GM08714 (cell line): ENCODE measurements around the gene TNIK.

Experiments
- H3K4me3 ChIP-seq: fragments of 200-500 bp; sonication (Bioruptor generic); 2 replicates; pipeline ENCODE4 v1.5.1; 2014; ENCODE audit warnings: mild to moderate bottlenecking, low read length, inconsistent platforms
- ZNF274 ChIP-seq: IDR thresholded peaks from 2 replicates; pipeline ENCODE4 v1.6.1; 2012; ENCODE audit warnings: mild to moderate bottlenecking, low read depth, low read length

The TNIK gene

GRCh38 chr3:171101982-171102641 lies 358.1 kb downstream of the TNIK start:
- no peak overlapping the region for H3K4me3 ChIP-seq
- TF ChIP-seq ZNF274 = no peak

GRCh38 chr3:171099911-171100310 lies 360.3 kb downstream of the TNIK start:
- TF ChIP-seq ZNF274 = no peak
- H3K4me3 ChIP-seq = no peak overlapping the region

- TF ChIP-seq ZNF274 = no peak
- no peak overlapping the region for H3K4me3 ChIP-seq
Observed at GRCh38 chr3:171095063-171095462, 365.1 kb downstream of the TNIK start.

GRCh38 chr3:171094411-171094810 lies 365.8 kb downstream of the TNIK start:
- TF ChIP-seq ZNF274 = no peak
- H3K4me3 ChIP-seq = no peak overlapping the region

DNA sequence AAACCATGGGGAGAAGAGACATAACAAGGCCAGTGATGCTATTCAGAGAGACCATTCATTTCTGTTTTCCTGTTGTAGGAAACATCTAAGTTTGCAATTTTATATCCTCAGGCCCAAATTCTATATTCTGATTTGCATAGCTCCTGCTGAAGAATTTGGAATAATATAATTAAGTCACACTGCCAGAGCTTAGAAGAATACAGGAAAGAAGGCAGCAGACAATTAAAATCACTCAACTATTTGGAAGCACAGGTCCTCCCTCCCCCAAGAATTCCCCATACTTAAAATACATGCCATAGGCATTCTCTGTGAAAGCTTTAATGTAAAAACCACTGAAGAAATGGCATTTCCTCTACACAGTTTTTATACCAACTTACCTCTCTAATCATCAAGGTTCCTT lies 366.7 kb downstream of the TNIK start:
- TF ChIP-seq ZNF274 = no peak
- H3K4me3 ChIP-seq = no peak overlapping the region

GRCh38 chr3:171092467-171092911 lies 367.7 kb downstream of the TNIK start:
- no peak for TF ChIP-seq ZNF274

GRCh38 chr3:171090321-171090720 lies 369.9 kb downstream of the TNIK start:
- H3K4me3 ChIP-seq = no peak overlapping the region
- TF ChIP-seq ZNF274 = no peak

More at GRCh38 chr3:171092467-171092911, 367.7 kb downstream of the TNIK start:
- H3K4me3 ChIP-seq = no peak overlapping the region

DNA sequence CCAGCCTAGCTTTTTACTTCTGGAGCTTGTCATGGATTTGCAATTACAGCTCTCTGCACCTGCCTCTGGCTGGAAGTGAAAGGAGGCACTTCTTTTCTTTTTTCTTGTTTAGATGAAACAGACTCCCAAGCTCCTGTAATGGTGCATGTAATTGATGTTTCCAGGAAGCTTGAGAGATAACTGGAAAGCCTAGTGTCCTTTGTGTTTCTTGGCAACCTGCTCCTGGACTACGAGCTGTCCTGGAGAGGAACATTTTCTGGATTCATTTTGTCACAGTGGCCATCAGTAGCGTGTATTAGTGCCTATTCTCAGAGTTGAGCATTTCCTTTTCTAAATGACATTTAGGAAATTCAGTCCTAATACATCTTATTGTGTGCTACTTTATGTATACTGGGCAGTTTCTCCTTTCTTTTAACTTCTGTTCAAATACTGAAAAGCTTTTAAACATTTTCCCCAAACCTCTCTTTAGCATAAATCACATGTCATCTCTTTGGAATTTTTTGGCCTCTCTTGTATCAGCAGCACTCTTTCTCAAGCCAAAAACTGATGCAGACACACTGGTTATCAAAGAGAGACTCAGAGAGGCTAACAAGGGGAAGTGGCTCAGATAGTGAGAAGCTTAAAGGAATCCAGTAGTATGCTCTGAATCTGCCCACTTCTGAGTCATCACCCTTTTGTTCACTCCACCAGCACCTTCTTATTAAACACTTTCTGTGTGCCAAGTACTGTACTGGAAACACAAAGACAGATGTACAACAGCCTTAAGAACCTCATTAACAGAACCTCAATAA lies 371.0 kb downstream of the TNIK start:
- TF ChIP-seq ZNF274 = no peak
- H3K4me3 ChIP-seq = no peak overlapping the region

- TF ChIP-seq ZNF274 = no peak
- no peak overlapping the region for H3K4me3 ChIP-seq
Observed at GRCh38 chr3:171088496-171088895, 371.7 kb downstream of the TNIK start.

GRCh38 chr3:171086914-171087313 lies 373.3 kb downstream of the TNIK start:
- no peak for TF ChIP-seq ZNF274
- no peak overlapping the region for H3K4me3 ChIP-seq

- no peak overlapping the region for H3K4me3 ChIP-seq
Observed at GRCh38 chr3:171077261-171077660, 382.9 kb downstream of the TNIK start.

DNA sequence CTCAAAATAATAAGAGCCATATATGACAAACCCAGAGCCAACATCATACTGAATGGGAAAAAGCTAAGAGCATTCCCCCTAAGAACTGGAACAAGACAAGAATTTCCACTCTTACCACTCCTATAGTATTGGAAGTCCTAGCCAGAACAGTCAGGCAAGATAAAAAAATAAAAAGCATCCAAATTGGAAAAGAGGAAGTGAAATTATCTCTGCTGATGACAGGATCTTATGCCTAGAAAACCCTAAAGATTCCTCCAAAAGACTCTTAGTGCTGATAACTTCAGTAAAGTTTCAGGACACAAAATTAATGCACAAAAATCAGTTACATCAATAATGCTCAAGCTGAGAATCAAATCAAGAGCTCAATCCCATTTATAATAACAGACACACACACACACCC lies 387.8 kb downstream of the TNIK start:
- no peak for TF ChIP-seq ZNF274
- no peak overlapping the region for H3K4me3 ChIP-seq

More at GRCh38 chr3:171077261-171077660, 382.9 kb downstream of the TNIK start:
- no peak for TF ChIP-seq ZNF274

- no peak overlapping the region for H3K4me3 ChIP-seq
- TF ChIP-seq ZNF274 = no peak
Observed at GRCh38 chr3:171068658-171069057, 391.5 kb downstream of the TNIK start.

DNA sequence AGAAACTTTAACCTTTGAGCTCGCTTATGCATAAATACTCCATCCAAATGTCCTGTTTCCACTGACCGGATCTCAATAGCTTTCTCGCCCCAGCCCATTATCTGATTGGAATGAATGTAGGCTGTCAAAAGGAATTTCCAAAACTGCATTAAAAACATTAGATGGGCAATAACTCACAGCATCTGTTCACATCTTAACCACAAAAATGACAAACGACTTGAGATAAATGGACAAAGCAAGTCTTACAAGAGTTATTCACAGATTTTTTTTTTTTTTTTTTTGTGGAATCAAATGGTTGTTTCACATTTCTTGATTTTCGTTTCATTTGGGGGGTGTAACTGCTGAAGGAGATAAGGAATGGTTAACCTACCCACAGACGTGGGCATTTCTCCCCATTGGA lies 394.0 kb downstream of the TNIK start:
- no peak for TF ChIP-seq ZNF274
- H3K4me3 ChIP-seq = no peak overlapping the region

GRCh38 chr3:171065732-171066131 lies 394.5 kb downstream of the TNIK start:
- H3K4me3 ChIP-seq = no peak overlapping the region
- no peak for TF ChIP-seq ZNF274
